Activated CD8-positive, alpha-beta T cell treated with anti-CD3 and anti-CD28 coated beads for 36 hours (primary cell): ENCODE results near the gene POLDIP2. TPM values are rescaled to one million over a fixed set of nuclear protein-coding genes. Genes with fewer than 3 reads are reported as not detected.
A peak's percentile ranks its signal among the peaks of the same experiment; 100 is the strongest.

Experiments
- ATAC-seq: fragments of 200-7000 bp; cut with Tn5 transposase; one replicate; pipeline ENCODE4 v1.10.0; 2021; ENCODE audit warnings: mild to moderate bottlenecking, moderate library complexity
- CTCF ChIA-PET: fragments of 350-600 bp; sonication (Branson Sonifier 250); formaldehyde crosslinking; loops from one replicate; lab custom pipeline; 2021; ENCODE audit warnings: antibody characterized with exemption; lab: Charles Lee
- POLR2A ChIA-PET: fragments of 350-600 bp; sonication (Branson Sonifier 250); formaldehyde crosslinking; loops from one replicate; lab custom pipeline; 2021; ENCODE audit warnings: antibody characterized with exemption; lab: Charles Lee
- DNase-seq: peaks from one replicate; pipeline ENCODE4 v3.0.0-alpha.2; 2020
- H3K27ac Mint-ChIP-seq: one replicate; pipeline ENCODE4 v1.8.0; 2021; ENCODE audit warnings: mild to moderate bottlenecking, mixed read lengths
- H3K27me3 Mint-ChIP-seq: one replicate; pipeline ENCODE4 v1.8.0; 2021; ENCODE audit warnings: mixed read lengths
- H3K36me3 Mint-ChIP-seq: one replicate; pipeline ENCODE4 v1.8.0; 2021; ENCODE audit warnings: low read depth, mixed read lengths
- H3K4me1 Mint-ChIP-seq: one replicate; pipeline ENCODE4 v1.8.0; 2021; ENCODE audit warnings: low read depth, mixed read lengths
- H3K4me3 Mint-ChIP-seq: one replicate; pipeline ENCODE4 v1.8.0; 2021; ENCODE audit warnings: mild to moderate bottlenecking, moderate library complexity, mixed read lengths
- H3K9me3 Mint-ChIP-seq: one replicate; pipeline ENCODE4 v1.8.0; 2021; ENCODE audit warnings: mixed read lengths
- intact Hi-C: fragments of 100-400 bp; cut with micrococcal nuclease; formaldehyde crosslinking; loops from one replicate; pipeline ENCODE4 v1.10.0; 2022
- total RNA-seq, 2 experiments: library from RNA; stranded (reverse); gene quantifications; one replicate each; pipeline ENCODE4 v1.2.3, GENCODE V29; 2021
- TF ChIP-seq, protein P1 (sequence below): fragments of 200-600 bp; IDR thresholded peaks from one replicate; pipeline ENCODE4 v1.8.0; 2022; ENCODE audit warnings: antibody characterized with exemption, mild to moderate bottlenecking

The POLDIP2 gene
- total RNA-seq, 2 experiments from 2014 or later: 87.6 to 88.7 TPM

DNA sequence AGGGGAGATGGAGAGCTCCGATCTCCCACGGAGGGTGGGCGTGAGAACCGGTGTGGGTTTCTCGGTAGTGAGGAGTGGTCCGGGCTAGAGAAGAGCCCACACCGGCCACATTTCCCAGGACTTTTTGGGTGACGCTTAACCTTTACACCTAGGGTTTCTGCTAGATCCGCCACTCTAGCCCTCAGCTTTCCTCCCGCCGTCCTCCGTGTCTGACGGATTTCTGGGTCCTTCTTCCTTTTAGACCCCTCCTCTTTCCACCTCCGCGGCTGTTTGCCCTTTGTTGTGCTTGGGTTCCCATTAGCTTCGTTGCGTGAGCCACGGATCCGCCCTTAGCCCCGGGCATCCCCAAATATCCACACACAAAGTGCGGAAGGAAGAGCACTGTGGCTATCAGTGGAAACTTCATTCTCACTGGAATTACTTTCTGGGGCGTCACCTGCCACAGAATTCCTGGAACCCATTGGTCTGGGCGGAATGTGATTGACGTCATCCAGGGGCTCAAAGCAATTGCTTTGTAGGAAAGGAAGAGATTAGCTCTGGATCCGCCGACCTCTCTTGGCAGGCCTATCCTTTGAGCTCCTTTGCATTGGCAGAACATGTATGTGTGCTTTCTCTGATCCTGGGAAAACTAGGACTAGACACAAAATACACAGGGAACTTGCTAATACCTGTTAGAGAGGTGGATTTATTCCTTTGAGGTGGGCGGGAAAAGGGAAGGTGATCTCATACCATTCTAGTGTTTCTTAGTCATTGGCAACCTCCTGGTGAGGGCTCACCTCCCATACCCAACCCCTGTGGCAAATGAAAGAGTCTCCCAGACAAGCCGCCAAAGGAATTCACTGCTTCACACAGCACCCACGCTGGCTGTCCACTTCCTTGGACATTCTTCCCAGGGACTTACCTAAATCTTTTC, 21.1 kb downstream of the POLDIP2 start:
- TF ChIP-seq, protein P1, sequence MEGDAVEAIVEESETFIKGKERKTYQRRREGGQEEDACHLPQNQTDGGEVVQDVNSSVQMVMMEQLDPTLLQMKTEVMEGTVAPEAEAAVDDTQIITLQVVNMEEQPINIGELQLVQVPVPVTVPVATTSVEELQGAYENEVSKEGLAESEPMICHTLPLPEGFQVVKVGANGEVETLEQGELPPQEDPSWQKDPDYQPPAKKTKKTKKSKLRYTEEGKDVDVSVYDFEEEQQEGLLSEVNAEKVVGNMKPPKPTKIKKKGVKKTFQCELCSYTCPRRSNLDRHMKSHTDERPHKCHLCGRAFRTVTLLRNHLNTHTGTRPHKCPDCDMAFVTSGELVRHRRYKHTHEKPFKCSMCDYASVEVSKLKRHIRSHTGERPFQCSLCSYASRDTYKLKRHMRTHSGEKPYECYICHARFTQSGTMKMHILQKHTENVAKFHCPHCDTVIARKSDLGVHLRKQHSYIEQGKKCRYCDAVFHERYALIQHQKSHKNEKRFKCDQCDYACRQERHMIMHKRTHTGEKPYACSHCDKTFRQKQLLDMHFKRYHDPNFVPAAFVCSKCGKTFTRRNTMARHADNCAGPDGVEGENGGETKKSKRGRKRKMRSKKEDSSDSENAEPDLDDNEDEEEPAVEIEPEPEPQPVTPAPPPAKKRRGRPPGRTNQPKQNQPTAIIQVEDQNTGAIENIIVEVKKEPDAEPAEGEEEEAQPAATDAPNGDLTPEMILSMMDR: no peak
- H3K27ac Mint-ChIP-seq: peak overlapping the region; percentile 80
- ATAC-seq: peak; percentile 1
- ChIA-PET POLR2A (interaction anchor here (0.6 to 3.6 kb wide), 9 partner anchors 10 to 241 kb away, joined by 3 to 29 read pairs (median 4); partner anchors contain the start of genes ALDOC, POLDIP2, SEBOX and TMEM97), CTCF (interaction anchor here (0.8 to 2.7 kb wide), 9 partner anchors 10 to 531 kb away, joined by 3 to 19 read pairs (median 7); partner anchors contain the start of genes POLDIP2 and TMEM97)
- peak; percentile 60 for DNase-seq
- peak overlapping the region; percentile 84 for H3K4me3 Mint-ChIP-seq
- H3K4me1 Mint-ChIP-seq: peaks cover 31% of the 10 kb centered on the region
- H3K27me3 Mint-ChIP-seq: no peaks in the 10 kb centered on the region
- H3K36me3 Mint-ChIP-seq: peaks cover 2% of the 10 kb centered on the region
- intact Hi-C loops: no loop called here
- no peaks in the 10 kb centered on the region for H3K9me3 Mint-ChIP-seq

DNA sequence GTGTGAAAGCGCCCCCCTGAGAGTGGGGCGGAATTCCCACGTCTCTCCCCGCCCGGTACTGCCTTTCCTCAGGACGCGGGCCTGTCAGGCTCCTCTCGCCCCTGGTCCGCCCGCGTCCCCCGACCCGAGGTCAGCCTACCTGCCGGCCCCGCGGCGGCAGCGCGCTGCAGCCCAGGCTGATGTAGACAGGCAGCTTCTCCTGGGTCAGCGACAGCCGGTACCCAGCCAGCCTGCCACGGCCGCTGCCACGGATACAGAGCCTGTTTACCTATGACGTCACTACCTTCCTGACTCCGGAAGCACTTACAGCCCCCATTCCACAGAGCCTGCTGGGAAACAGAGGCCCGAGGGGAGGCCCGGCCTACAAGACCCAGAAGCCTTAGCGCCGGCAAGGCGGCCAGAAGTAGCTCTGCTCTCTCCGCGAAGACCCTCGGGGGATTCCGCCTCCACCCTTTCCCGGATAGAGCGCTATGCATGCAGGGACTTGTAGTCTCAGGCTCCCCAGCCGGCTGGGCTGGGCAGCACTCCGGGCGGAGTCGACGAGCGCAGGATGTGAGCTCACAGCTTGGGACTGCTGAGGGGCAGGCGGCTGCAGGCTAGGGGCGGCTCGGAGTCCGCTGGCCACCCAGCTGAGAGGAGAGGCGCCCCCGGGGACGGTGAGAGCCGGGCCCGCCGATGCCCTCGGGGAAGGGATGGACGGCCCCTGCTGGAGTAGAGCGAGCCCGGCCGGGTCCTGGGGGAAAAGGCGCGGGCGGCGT, 21.9 kb downstream of the POLDIP2 start, which contains the start of the genes IFT20 and TNFAIP1:
Gene IFT20 (minus strand): TSS at position 272 of the 758 bp plus-strand sequence. CDS start 3,487 bp downstream, outside the sequence.
Gene TNFAIP1 (plus strand): TSS at position 561 of the 758 bp plus-strand sequence. CDS start 3,761 bp downstream, outside the sequence.
- intact Hi-C loops: no loop called here
- peaks cover 31% of the 10 kb centered on the region for H3K4me1 Mint-ChIP-seq
- POLR2A ChIA-PET: interaction anchor here (0.8 to 3.6 kb wide), 10 partner anchors 10 to 218 kb away, joined by 3 to 29 read pairs (median 4); partner anchors contain the start of genes POLDIP2, SEBOX and TMEM97
- TF ChIP-seq, protein P1: no peak
- H3K27ac Mint-ChIP-seq: peak within 1 kb of the TSS; percentile 80
- ATAC-seq (peak; percentile 98), DNase-seq (peak; percentile 99)
- H3K36me3 Mint-ChIP-seq: no peaks in the 10 kb centered on the region
- H3K4me3 Mint-ChIP-seq: peak within 1 kb of the TSS; percentile 84
- H3K27me3 Mint-ChIP-seq: no peaks in the 10 kb centered on the region
- CTCF ChIA-PET: interaction anchor here (0.8 to 2.7 kb wide), 9 partner anchors 10 to 530 kb away, joined by 3 to 19 read pairs (median 7); partner anchors contain the start of genes POLDIP2 and TMEM97
- no peaks in the 10 kb centered on the region for H3K9me3 Mint-ChIP-seq

DNA sequence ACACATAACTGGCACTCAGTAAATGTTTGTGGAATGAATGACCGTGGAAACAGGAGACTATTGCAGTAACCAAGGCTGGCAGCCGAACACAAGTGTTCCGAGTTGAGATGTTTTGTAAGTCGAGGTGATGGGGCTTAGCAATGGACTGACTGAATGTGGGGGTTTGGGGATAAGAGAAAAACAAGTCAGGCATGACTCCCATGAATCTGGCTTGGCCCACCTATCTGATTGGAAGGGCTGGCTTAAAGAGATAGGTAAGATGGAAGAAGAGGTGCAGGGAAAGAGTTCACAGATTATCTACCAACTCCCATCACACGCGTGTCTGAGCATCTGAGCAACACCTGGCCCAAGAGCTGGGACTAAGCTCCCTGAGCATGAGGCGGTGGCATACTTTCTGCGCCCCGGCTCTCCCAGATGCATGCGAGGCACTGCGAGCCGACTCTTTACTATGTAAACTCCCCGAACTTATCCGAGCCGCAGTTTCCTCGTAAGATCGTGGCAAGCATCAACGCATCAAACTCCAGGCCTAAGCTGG, 22.6 kb downstream of the POLDIP2 start:
- CTCF ChIA-PET: interaction anchor here (1.1 to 2.7 kb wide), 7 partner anchors 9 to 83 kb away, joined by 3 to 19 read pairs (median 8); partner anchors contain the start of genes POLDIP2 and TMEM97
- DNase-seq: peak; percentile 28
- no peak for ATAC-seq

DNA sequence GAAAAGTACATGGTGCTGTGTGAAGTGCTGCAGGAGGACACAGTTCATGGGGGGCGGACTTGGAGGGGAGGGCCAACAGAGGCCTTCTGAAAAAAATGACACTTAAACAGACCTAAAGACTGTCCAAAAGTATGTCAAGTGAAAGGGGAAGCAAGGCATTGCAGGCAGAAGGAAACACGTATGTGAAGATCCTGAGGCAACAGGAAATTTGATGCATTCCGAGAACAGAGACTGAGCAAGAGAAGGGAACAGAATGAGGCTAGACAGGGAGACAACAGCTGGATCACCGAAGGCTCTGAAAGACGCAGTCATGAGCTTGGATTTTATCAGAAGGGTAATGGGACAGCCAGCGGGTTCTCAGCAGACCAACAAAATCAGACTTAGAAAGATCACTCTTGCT, 23.2 kb downstream of the POLDIP2 start:
- TF ChIP-seq, protein P1: no peak
- Mint-ChIP-seq H3K4me3 (peak overlapping the region; percentile 84), H3K9me3 (no peaks in the 10 kb centered on the region), H3K36me3 (peaks cover under 1% of the 10 kb centered on the region), H3K4me1 (peaks cover 29% of the 10 kb centered on the region), H3K27ac (peak overlapping the region; percentile 73), H3K27me3 (no peaks in the 10 kb centered on the region)
- ChIA-PET POLR2A (interaction anchor here (1.9 to 3.6 kb wide), 3 partner anchors 8 to 23 kb away, joined by 11 to 29 read pairs (median 22); partner anchors contain the start of genes POLDIP2 and TMEM97), CTCF (interaction anchor here (2.7 kb wide), 1 partner anchor 14 kb away, joined by 12 read pairs; the partner anchor contains the start of gene TMEM97)
- no peak for ATAC-seq
- DNase-seq: no peak
- intact Hi-C loops: no loop called here

More for the DNA sequence above, 22.6 kb downstream of the POLDIP2 start:
- intact Hi-C loops: no loop called here
- H3K36me3 Mint-ChIP-seq: no peaks in the 10 kb centered on the region
- H3K4me1 Mint-ChIP-seq: peaks cover 29% of the 10 kb centered on the region
- H3K9me3 Mint-ChIP-seq: no peaks in the 10 kb centered on the region
- POLR2A ChIA-PET: interaction anchor here (0.8 to 3.6 kb wide), 6 partner anchors 9 to 30 kb away, joined by 3 to 29 read pairs (median 8); partner anchors contain the start of genes POLDIP2, SEBOX and TMEM97
- no peaks in the 10 kb centered on the region for H3K27me3 Mint-ChIP-seq
- TF ChIP-seq, protein P1: no peak
- H3K27ac Mint-ChIP-seq: peak overlapping the region; percentile 73
- peak overlapping the region; percentile 84 for H3K4me3 Mint-ChIP-seq
